K562 (cell line): Measurements from ENCODE around the gene ATP6V0A1. TPM values are rescaled to one million over a fixed set of nuclear protein-coding genes. Genes with fewer than 3 reads are reported as not detected.

ENCODE experiments used
- ATF3 ChIP-seq, 2 experiments: fragments of 450-650 bp in 1 of 2; sonication (generic) in 1 of 2; formaldehyde crosslinking in 1 of 2; IDR thresholded peaks in 1 of 2; conservative IDR thresholded peaks in 1 of 2; 2 replicates each; pipeline versions ENCODE4 v1.6.1 to v1.8.1; 2016 to 2023; ENCODE audit warnings: mild to moderate bottlenecking in 2 of 2, moderate library complexity in 2 of 2, inconsistent platforms in 1 of 2, missing genetic modification reagents in 1 of 2
- CC2D1A ChIP-seq: fragments of 450-650 bp; IDR thresholded peaks from 2 replicates; pipeline ENCODE4 v1.6.1; 2017; ENCODE audit warnings: mild to moderate bottlenecking
- ELF4 ChIP-seq: fragments of 450-650 bp; formaldehyde crosslinking; IDR thresholded peaks from 2 replicates; pipeline ENCODE4 v1.4.0; 2022; ENCODE audit warnings: missing genetic modification characterization
- KLF1 ChIP-seq: fragments of 450-650 bp; IDR thresholded peaks from 2 replicates; pipeline ENCODE4 v1.6.1; 2016; ENCODE audit warnings: missing genetic modification characterization, missing compliant biosample characterization
- NRF1 ChIP-seq, 2 experiments: fragments of 450-650 bp; IDR thresholded peaks in 1 of 2; conservative IDR thresholded peaks in 1 of 2; 2 replicates each; pipeline ENCODE4 v1.6.1; 2014; ENCODE audit warnings: mild to moderate bottlenecking in 2 of 2
- POLR2AphosphoS5 ChIP-seq: IDR thresholded peaks from 2 replicates; pipeline ENCODE4 v1.6.1; 2011; ENCODE audit warnings: mild to moderate bottlenecking, low read depth, low read length, moderate library complexity; ENCODE audit not compliant: control insufficient read depth, insufficient read depth
- RBM14 ChIP-seq: fragments of 200-400 bp; formaldehyde crosslinking; IDR thresholded peaks from 2 replicates; pipeline ENCODE4 v1.6.1; 2018; ENCODE audit warnings: low read depth, mild to moderate bottlenecking, low read length, moderate library complexity, borderline replicate concordance; ENCODE audit not compliant: insufficient read depth
- SIN3A ChIP-seq, 2 experiments: fragments of 150-350 bp in 1 of 2; IDR thresholded peaks; 2 replicates each; pipeline ENCODE4 v1.6.1; 2011 to 2016; ENCODE audit warnings: borderline replicate concordance in 2 of 2, low read depth in 2 of 2, low read length in 2 of 2, mild to moderate bottlenecking in 2 of 2, moderate library complexity in 2 of 2; ENCODE audit not compliant: control insufficient read depth in 1 of 2
- TAF1 ChIP-seq: IDR thresholded peaks from 2 replicates; pipeline ENCODE4 v1.6.1; 2011; ENCODE audit warnings: mild to moderate bottlenecking, low read length, moderate library complexity; ENCODE audit not compliant: insufficient read depth, control insufficient read depth, severe bottlenecking; ENCODE audit errors: extremely low read depth
- ZBTB7A ChIP-seq: IDR thresholded peaks from 2 replicates; pipeline ENCODE4 v1.6.1; 2011; ENCODE audit warnings: low read depth, mild to moderate bottlenecking, low read length, moderate library complexity, borderline replicate concordance; ENCODE audit not compliant: control insufficient read depth
- ZNF274 ChIP-seq: IDR thresholded peaks from 2 replicates; pipeline ENCODE4 v1.6.1; 2011; ENCODE audit warnings: low read depth, mild to moderate bottlenecking, low read length, moderate library complexity, borderline replicate concordance
- ZNF778 ChIP-seq: fragments of 450-650 bp; formaldehyde crosslinking; IDR thresholded peaks from 2 replicates; pipeline ENCODE4 v1.4.0; 2020; ENCODE audit warnings: mild to moderate bottlenecking, moderate library complexity
- polyA plus RNA-seq, 8 experiments: library from polyadenylated mRNA; depleted of rRNA in 4 of 8; stranded (reverse) in 5 of 8; unstranded in 3 of 8; fragments of >200 nt; fragmentation: Nextera tagmentation in 2 of 8; fragmentation: Illumina TruSeq in 1 of 8; extraction: Ambion mirVana in 2 of 8; extraction: Trizol in 1 of 8; gene quantifications; 2 replicates each; pipeline versions ENCODE4 v1.2.1 to v1.2.3, GENCODE V29; 2011 to 2014; ENCODE audit warnings: inconsistent platforms in 1 of 8, missing spikeins in 1 of 8
- total RNA-seq, 7 experiments: library from RNA; depleted of rRNA in 6 of 7; stranded (reverse); fragments of >200 nt in 6 of 7; fragmentation: Illumina TruSeq in 2 of 7; extraction: Trizol in 2 of 7; gene quantifications; 2 replicates each; pipeline versions ENCODE4 v1.2.1 to v1.2.3, GENCODE V29; 2011 to 2021; ENCODE audit warnings: low replicate concordance in 1 of 7

The ATP6V0A1 gene
- total and polyA plus RNA-seq, 9 of the 15 experiments (the other 6 are each of a cell fraction or from before 2014, with no cell fraction given): 11.8 to 158 (median 75.5) TPM

DNA sequence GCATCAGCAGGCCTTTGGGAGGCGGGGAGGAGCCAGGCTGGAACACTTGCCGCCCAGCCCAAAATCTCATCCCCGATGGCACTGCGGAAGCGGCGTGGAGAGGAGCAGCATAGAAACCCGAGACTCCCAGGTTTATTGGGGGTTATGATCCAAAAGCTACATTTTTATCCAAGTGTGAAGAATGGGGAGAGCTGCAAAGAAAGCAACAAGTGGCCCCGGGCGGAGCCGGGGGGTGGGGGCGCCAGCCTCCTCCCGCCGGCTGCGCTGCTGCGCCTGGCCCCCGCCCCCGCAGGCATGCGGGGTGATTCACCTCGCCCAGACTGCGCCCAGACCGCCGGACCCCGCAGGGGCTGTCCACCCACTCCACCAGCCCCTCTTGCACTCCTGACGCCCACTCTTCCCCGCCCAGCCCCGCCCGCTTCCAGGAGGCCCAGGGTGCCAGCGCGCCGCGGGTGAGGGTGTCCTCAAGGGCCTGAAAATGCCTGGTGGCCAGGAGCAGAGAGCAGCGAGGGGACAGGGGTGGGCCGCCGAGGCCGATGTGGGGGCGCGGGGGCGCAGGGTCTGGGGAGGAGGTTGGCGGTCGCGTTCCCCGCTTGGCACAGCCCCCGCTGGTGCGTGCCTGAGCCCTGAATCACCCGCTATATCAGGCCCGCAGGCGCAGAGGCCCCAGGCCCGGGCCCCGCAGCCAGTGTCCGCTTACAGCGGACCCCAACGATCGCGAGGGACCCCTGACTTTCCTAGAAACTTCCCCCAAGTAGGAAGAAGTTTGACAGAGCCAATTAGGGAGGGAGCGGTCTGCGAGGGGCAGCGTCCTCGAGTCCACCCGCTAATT, 37.0 kb upstream of the ATP6V0A1 start (continued):
- TF ChIP-seq SIN3A (IDR thresholded peaks at IDR 0.05; ENCODE audit: borderline replicate concordance in 2 of 2, control insufficient read depth in 1 of 2, low read depth in 2 of 2, low read length in 2 of 2): peak in 1 of 2 experiments; percentile 78; a peak in 1 of 4 replicates
- no peak for TF ChIP-seq CC2D1A
- no peak for TF ChIP-seq ZNF778 (CRISPR knock-in tag)
- TF ChIP-seq ATF3 (IDR thresholded peaks at IDR 0.05): peak; percentile 45
- TF ChIP-seq ATF3 (CRISPR knock-in tag; conservative IDR thresholded peaks at IDR 0.05): no peak
- TF ChIP-seq ZNF274: no peak
- TF ChIP-seq KLF1 (tag): no peak
- TF ChIP-seq POLR2AphosphoS5: peak; percentile 17; the same call in 1 of the 2 replicates
- peak; percentile 89 for TF ChIP-seq ZBTB7A
- TF ChIP-seq TAF1: peak; percentile 37
- peak; percentile 16 to 26; a peak in 2 of 4 replicates for TF ChIP-seq NRF1 (conservative IDR thresholded peaks at IDR 0.05 in 1 of 2, IDR thresholded peaks at IDR 0.05 in 1 of 2)
- TF ChIP-seq RBM14: no peak
- TF ChIP-seq ELF4 (CRISPR knock-in tag): no peak
